Measurements from ENCODE around the gene PTX4.

DNA sequence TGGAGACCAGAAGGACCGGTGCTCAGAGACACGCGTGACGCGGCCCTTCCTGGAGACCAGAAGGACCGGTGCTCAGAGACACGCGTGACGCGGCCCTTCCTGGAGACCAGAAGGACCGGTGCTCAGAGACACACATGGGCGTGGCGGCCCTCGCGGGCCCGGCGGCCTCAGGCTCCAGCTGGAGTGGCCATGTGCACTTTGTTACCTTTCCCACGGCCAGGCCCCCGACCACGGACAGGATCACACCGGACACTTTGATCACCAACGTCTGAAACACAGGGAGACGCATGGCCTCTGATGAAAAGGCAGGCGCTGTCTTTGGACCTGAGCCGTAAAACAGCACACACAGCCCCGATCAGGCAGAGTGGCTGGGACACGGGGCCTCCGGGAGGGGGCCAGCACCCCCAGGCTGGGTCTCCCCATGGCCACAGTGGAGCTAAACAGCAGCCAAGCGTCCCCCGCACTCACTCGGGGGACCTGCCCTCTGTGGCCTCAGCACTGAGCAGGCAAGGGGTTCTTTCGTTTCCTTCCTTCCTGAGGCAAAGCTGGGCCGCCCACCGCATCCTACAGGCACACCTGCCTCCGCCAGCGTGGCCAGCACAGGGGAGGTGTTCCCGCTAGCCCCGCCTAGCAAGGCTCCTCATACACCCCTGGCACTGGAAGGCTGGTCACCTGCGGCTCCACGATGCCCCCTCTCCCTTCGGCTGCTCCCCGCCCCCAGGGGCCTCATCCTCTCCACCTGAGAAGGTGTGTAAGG lies 31.1 kb downstream of the PTX4 start:
- TF ChIP-seq TAF1 (conservative IDR thresholded peaks at IDR 0.05) = no peak
- TF ChIP-seq, protein P1, sequence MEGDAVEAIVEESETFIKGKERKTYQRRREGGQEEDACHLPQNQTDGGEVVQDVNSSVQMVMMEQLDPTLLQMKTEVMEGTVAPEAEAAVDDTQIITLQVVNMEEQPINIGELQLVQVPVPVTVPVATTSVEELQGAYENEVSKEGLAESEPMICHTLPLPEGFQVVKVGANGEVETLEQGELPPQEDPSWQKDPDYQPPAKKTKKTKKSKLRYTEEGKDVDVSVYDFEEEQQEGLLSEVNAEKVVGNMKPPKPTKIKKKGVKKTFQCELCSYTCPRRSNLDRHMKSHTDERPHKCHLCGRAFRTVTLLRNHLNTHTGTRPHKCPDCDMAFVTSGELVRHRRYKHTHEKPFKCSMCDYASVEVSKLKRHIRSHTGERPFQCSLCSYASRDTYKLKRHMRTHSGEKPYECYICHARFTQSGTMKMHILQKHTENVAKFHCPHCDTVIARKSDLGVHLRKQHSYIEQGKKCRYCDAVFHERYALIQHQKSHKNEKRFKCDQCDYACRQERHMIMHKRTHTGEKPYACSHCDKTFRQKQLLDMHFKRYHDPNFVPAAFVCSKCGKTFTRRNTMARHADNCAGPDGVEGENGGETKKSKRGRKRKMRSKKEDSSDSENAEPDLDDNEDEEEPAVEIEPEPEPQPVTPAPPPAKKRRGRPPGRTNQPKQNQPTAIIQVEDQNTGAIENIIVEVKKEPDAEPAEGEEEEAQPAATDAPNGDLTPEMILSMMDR (IDR thresholded peaks at IDR 0.05; ENCODE audit: low read depth, low read length, missing input control) = no peak
- no peak for TF ChIP-seq YY1 (IDR thresholded peaks at IDR 0.05)
- TF ChIP-seq, protein P2, sequence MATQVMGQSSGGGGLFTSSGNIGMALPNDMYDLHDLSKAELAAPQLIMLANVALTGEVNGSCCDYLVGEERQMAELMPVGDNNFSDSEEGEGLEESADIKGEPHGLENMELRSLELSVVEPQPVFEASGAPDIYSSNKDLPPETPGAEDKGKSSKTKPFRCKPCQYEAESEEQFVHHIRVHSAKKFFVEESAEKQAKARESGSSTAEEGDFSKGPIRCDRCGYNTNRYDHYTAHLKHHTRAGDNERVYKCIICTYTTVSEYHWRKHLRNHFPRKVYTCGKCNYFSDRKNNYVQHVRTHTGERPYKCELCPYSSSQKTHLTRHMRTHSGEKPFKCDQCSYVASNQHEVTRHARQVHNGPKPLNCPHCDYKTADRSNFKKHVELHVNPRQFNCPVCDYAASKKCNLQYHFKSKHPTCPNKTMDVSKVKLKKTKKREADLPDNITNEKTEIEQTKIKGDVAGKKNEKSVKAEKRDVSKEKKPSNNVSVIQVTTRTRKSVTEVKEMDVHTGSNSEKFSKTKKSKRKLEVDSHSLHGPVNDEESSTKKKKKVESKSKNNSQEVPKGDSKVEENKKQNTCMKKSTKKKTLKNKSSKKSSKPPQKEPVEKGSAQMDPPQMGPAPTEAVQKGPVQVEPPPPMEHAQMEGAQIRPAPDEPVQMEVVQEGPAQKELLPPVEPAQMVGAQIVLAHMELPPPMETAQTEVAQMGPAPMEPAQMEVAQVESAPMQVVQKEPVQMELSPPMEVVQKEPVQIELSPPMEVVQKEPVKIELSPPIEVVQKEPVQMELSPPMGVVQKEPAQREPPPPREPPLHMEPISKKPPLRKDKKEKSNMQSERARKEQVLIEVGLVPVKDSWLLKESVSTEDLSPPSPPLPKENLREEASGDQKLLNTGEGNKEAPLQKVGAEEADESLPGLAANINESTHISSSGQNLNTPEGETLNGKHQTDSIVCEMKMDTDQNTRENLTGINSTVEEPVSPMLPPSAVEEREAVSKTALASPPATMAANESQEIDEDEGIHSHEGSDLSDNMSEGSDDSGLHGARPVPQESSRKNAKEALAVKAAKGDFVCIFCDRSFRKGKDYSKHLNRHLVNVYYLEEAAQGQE (IDR thresholded peaks at IDR 0.05) = no peak
- TF ChIP-seq, protein P3, sequence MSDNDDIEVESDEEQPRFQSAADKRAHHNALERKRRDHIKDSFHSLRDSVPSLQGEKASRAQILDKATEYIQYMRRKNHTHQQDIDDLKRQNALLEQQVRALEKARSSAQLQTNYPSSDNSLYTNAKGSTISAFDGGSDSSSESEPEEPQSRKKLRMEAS (IDR thresholded peaks at IDR 0.05) = no peak
- no peak for TF ChIP-seq SP1 (IDR thresholded peaks at IDR 0.05)
- no peak for TF ChIP-seq FOXA1 (IDR thresholded peaks at IDR 0.05)

All from liver (tissue), 3 donors.